Left kidney (tissue), 8 donors: ENCODE results near the gene HEY2. TPM values are rescaled to one million over a fixed set of nuclear protein-coding genes. Genes with fewer than 3 reads are reported as not detected.
A peak's percentile ranks its signal among the peaks of the same experiment; 100 is the strongest.
"Not testable (repeated sequence)": the region's sequence is repeated elsewhere in the genome, so short reads cannot be mapped to it uniquely, and the experiment has no call there.

ENCODE experiments used
- DNase-seq: peaks from one replicate; pipeline ENCODE4 v3.0.0-alpha.2; 2013
- long read RNA-seq, 8 donors: transcript quantifications; one replicate each; lab custom pipeline, GENCODE V29; 2026
- polyA plus RNA-seq: library from polyadenylated mRNA; unstranded; fragments of 120-200 nt; gene quantifications from one replicate; pipeline ENCODE4 v1.2.1, GENCODE V29; 2013; ENCODE audit not compliant: insufficient read length

The HEY2 gene
- 7.4 TPM for polyA plus RNA-seq
- long read RNA-seq, donor 1, partial matches to known transcripts: 10 of 13 reads
- long read RNA-seq, donor 1, other reads (novel, unspliced or antisense): 0 of 13 reads
- long read RNA-seq, donor 2, partial matches to known transcripts: 0 of 1 reads
- long read RNA-seq, donor 2, other reads (novel, unspliced or antisense): 0 of 1 reads
- long read RNA-seq, donor 3: 0 reads
- long read RNA-seq, donor 4: 0 reads
- long read RNA-seq, donor 5, transcript HEY2-201 (5 exons, 2,678 nt): major isoform, 5 of 5 reads
- long read RNA-seq, donor 5, partial matches to known transcripts: 0 of 5 reads
- long read RNA-seq, donor 5, other reads (novel, unspliced or antisense): 0 of 5 reads
- long read RNA-seq, donor 6, partial matches to known transcripts: 0 of 3 reads
- long read RNA-seq, donor 6, other reads (novel, unspliced or antisense): 0 of 3 reads
- long read RNA-seq, donor 7, partial matches to known transcripts: 11 of 14 reads
- long read RNA-seq, donor 7, other reads (novel, unspliced or antisense): 0 of 14 reads
- long read RNA-seq, donor 8, partial matches to known transcripts: 0 of 2 reads
- long read RNA-seq, donor 8, other reads (novel, unspliced or antisense): 0 of 2 reads

GRCh38 chr6:125749173-125749864 is at the start of gene HEY2:
HEY2 (plus strand) TSS chr6:125749632; CDS start chr6:125749777, 145 bp downstream.
- peak; percentile 88 for DNase-seq

DNA sequence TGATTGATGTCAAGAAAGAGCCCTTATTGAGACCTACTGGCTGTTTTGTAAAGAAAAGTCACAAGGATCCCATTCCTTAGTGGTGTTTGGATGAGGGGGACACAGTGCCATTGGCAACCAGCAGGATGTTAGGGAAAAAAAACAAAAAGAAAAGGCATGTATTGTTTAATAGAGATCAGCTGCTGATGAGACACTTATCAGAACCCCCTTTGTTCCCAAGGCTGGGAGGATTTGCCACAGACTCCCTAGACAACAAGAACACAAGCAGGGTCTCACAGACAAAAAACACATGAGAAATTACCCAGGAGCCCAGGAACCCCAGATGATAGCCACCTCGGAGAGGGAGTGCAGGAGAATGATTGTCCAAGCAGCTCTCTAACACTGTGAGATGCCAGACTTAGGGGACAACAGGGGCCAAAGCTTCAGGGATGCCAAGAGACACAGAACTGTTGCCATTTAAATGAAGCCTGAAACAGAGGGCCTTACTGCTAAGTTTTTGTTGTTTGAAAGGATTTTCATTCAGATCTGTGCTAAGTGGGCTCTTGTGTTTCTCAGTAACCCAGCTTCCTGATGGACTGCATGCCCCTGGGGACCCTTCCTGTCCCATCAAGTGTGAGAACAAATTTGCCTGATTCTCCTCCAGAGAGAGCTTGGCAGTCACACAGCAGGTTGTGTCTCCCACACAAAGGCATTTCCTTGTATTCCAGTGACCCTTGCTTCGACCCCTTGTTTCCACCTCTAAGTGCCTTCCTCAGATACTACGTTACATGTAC is 48.7 kb upstream of the HEY2 start:
- DNase-seq: no peak

DNA sequence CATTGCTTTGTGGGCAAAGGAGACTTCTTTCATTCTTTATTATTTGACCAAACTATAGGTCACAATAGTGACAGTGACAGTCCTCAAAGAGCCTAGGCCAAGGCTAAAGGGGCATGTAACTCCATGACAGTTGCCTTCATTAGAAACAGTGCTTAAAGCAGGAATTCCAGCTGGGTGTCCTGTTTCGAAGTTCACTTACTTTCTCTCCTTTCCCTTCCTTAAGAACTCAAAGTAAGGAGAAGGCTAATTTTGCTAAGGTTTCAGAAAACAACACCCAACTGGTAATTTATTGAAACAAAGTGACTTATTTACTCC is 48.1 kb upstream of the HEY2 start:
- no peak for DNase-seq

DNA sequence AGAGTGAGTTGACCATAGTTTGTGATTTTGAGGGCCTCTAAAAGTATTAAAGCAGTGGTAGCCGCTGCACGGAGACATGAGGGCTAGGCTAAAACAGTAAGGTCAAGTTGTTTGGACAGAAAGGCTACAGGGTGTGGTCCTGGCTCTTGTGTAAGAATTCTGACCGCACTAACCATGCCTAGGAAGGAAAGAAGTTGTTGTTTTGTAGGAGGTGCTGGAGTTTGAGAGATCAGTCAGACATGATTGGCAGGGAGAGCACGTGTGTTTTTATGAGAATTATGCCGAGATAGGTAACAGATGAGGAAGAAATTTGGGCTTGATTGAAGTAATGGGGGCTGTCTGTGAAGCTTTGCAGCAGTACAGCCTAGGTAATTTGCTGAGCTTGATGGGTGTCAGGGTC is 45.5 kb upstream of the HEY2 start:
- DNase-seq: not testable (repeated sequence)

DNA sequence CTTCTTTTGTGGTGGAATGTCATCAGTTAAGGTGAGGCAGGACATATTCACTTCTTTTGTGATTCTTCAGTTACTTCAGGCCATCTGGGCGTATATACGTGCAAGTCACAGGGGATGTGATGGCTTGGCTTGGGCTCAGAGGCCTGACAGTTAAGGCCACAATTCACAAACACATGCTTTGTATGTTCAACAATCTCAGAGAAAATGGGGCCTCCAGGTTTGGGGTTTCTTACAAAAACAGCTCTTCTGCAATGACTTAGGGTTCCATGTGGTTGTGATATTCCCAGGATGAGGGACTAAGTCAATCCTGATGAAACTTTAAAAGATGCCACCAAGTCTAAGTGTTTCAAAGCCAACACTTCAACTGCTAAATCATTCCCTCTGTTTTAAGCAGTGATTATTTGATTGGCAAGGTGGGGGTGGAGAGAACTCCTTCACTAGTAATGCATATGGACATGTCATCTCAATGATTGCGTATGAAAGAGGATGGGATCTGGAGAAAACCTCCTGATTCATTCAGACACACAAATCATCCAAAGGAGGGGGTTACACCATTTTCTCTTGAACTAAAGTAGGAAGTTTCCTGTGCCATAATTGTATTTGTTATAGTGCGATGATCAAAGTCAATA is 41.7 kb upstream of the HEY2 start:
- DNase-seq: no peak

GRCh38 chr6:125711013-125711675 is 38.3 kb upstream of the HEY2 start:
- DNase-seq: no peak

GRCh38 chr6:125714441-125715090 is 34.9 kb upstream of the HEY2 start:
- DNase-seq: no peak

DNA sequence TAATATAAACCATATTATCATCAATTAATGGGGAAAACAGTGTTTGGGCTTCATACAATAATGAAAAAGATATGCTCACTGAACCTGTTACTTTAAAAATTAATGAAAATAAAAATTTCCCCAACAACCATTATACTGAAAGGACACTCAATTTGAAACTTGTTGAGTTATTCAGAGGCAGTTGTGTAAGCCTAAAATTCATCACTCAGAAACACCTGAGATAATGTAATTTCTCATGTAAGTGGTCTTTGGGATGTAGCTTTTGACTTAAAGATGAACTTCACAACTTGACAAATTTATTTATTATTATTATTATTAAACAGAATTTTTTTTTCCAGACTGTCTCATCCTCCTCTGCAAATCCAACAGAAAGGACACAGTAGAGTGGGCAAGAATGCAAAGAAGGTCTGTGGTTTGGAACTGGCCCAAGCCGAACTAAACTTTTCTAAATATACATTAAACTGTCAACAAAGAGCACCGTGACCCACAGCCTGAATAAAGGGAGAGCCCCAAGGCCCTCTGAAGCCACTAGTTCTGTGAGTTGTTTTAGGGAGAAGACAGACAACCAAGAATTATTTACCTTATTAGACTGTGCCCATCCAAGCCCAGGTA is 32.2 kb upstream of the HEY2 start:
- DNase-seq: no peak

DNA sequence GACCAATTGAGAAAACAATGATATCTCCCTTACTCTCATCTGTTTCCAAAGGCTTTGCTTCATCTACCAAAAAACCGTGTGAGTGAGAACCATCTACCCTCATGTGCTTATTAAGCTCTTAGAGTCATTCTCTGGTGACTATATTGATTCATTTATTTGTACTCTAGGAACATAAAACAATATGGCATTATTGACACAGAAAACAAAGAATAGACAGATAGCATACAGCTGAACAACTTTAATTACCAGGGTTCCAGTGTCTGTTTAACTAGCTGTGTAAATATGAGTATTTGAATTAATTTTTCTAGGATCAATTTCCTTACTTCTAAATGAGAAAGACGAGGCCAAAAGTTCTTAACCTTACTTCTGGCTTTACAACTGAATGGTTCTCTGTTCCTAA is 31.3 kb upstream of the HEY2 start:
- DNase-seq: no peak

DNA sequence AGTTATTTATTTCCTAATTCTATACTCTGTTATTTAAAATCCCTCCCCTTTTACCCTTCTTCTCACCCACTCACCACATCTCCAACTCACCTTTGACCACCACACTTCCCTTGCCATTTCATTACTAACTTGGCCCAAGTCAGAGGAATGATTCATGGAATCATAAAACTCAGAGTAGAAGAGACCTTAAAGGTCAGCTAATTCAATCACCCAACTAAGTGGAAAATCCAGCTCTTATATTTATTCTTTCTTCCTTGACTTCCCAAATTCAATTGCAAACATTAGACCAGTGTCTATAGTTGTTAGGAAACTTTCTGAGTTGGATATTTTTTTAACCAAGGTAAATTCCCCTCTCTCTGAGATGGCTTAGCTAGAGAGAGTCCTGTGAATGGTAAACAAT is 26.5 kb upstream of the HEY2 start:
- DNase-seq: no peak

DNA sequence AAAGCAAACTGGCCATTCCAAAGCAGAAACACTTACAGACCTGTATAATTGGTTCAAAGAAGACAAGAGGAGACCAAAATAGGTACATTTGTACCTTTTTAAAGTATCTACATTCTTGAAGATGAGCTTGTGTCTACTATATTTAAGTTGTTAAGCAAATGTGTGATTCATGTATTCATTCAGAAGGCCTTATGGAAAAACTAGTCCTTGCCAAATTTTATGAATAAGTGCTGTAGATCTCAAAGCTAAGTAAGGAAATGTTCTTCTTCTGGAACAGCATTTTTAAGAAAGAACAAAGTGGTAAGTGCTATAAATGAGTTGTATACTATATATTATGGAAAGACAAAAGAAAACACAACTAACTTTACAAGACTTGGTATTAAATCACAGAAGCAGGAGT is 22.2 kb upstream of the HEY2 start:
- DNase-seq: no peak

DNA sequence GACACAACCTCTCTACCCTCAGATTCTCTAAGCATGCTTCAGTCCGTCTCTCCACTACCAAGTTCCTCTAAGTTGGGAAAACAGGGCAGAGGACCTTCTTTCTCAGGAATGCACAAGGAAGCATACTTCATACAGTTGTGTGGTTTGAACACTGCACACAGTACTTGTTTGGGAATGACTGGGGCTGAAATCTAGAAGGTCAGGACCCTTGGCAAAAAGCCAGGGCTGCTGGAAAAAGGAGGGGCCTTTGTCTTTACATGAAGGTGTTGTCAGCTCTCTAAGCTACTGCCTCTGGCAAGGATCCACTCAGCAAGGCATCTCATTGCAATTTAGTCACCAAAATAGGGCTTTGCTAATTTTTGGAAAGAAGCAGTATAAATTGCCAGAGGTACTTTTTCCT is 20.7 kb upstream of the HEY2 start:
- no peak for DNase-seq

- no peak for DNase-seq
Observed at GRCh38 chr6:125729983-125730382, 19.4 kb upstream of the HEY2 start.

- DNase-seq: no peak
Observed at GRCh38 chr6:125732398-125732797, 17.0 kb upstream of the HEY2 start.

DNA sequence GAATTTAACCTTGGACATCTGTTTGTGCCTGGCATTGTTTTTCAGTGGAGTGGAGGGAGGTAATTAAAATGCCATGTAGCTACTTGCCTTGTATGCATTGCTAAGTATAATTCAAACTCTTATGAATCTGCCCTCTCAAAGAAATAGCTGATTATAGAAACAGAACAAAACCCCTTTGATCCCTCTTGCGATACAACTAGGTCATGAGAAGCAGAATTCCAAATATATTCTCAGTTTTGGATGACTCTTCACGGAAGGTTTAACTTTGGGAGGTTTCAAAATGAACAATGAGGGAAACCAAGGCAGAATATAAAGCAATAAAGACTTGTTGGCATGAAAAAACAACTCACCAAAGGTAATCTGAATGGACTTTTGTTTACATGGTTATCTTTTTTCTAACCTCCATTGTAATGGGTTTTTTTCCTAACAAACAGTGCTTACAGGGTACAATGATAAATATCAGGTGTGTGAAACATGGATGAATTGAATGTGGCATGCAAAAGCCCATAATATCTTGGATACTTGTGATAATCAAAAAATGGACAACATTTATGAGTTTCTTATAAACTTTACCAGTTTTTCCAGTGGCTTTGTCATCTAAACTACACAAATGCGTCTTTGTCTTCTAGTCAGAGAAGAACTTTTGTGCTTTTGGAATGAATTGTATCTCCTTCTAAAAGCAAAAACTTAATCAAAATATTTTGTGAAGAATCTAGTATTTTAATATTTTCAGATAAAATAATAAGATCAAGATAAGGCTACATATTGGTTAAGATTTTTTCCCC is 15.7 kb upstream of the HEY2 start:
- DNase-seq: no peak

- no peak for DNase-seq
Observed at GRCh38 chr6:125738276-125738675, 11.2 kb upstream of the HEY2 start.

GRCh38 chr6:125739364-125739763 is 10.1 kb upstream of the HEY2 start:
- no peak for DNase-seq

DNA sequence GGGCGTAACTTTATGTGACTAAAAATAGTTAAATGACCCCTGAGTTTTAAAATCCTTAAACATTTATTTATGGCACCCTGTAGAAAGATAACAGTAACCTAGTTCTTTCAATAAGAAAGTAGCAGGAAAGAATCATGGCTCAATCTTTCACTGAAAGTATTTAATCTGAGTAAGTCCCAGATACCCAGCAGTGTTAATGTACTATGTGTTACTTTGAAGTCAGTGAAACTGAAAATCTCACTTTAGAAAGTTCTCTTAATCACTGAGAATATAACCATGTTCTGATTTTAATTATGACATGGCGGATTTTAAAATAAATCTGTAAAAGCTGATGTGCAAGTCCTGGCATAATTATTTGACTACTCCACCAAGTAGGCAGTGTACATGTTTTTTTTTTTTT is 8.1 kb upstream of the HEY2 start:
- no peak for DNase-seq

GRCh38 chr6:125742024-125742423 is 7.4 kb upstream of the HEY2 start:
- DNase-seq: no peak
